ENCODE measurements around the gene DNAH2.
A peak's percentile ranks its signal among the peaks of the same experiment; 100 is the strongest.

The DNAH2 gene

DNA sequence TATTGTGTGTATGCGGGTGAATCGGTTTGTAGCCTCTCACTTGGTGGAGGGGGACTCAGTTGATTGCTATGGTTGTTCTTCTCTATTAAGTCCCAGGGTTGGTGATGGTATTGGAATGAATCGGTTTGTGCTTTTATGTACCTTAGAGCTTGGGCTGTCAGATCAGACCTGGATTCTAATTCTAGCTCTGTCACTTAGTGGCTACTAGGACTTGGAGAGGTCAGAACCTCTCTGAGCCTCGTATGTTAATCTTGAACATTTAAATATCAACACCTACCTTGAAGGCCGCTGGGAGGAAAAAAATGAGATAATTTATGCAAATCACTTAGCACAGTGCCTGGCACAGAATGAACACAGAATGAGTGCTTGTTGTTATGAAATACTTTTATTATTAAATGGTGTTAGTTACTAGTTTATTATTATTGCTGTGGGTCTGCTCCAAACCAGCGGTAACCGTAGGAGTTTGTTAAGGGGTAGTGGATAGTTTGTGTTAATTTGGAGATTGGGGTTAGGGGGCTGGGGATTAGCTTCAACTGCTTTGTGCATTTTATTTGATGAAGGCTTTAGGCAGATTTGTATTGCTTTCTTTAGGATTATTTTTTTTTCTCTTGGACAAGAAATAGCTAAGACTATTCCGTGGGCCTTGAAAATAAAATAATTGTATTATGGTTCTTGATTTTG is 120.0 kb downstream of the DNAH2 start:
- Histone ChIP-seq H3K4me3 (ENCODE audit: low read depth in 1 of 2, low read length in 1 of 2) (peak overlapping the region; percentile 93 to 98), H3K27ac (peak overlapping the region; percentile 97), H3K27me3 (no peaks in the 10 kb centered on the region), H3K9me3 (no peaks in the 10 kb centered on the region), H3K36me3 (peaks cover 35% of the 10 kb centered on the region), H3K4me1 (ENCODE audit: control insufficient read depth in 1 of 2, insufficient read depth in 1 of 2, low read depth in 1 of 2, low read length in 1 of 2) (peaks cover 59 to 60% of the 10 kb centered on the region in 2 experiments)
- TF ChIP-seq, protein P1, sequence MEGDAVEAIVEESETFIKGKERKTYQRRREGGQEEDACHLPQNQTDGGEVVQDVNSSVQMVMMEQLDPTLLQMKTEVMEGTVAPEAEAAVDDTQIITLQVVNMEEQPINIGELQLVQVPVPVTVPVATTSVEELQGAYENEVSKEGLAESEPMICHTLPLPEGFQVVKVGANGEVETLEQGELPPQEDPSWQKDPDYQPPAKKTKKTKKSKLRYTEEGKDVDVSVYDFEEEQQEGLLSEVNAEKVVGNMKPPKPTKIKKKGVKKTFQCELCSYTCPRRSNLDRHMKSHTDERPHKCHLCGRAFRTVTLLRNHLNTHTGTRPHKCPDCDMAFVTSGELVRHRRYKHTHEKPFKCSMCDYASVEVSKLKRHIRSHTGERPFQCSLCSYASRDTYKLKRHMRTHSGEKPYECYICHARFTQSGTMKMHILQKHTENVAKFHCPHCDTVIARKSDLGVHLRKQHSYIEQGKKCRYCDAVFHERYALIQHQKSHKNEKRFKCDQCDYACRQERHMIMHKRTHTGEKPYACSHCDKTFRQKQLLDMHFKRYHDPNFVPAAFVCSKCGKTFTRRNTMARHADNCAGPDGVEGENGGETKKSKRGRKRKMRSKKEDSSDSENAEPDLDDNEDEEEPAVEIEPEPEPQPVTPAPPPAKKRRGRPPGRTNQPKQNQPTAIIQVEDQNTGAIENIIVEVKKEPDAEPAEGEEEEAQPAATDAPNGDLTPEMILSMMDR (IDR thresholded peaks at IDR 0.05) = no peak

GRCh38 chr17:7838090-7839075 is 120.8 kb downstream of the DNAH2 start:
- Histone ChIP-seq H3K4me1 (ENCODE audit: control insufficient read depth in 1 of 2, insufficient read depth in 1 of 2, low read depth in 1 of 2, low read length in 1 of 2) (peaks cover 56% of the 10 kb centered on the region in 2 experiments), H3K9me3 (no peaks in the 10 kb centered on the region), H3K4me3 (ENCODE audit: low read depth in 1 of 2, low read length in 1 of 2) (peak overlapping the region; percentile 93 to 98), H3K36me3 (peaks cover 36% of the 10 kb centered on the region), H3K27me3 (no peaks in the 10 kb centered on the region), H3K27ac (peak overlapping the region; percentile 97)
- TF ChIP-seq, protein P1 (IDR thresholded peaks at IDR 0.05) = peak; percentile 59

- peak overlapping the region; percentile 97 for H3K27ac ChIP-seq
- peak overlapping the region; percentile 93 to 98 for H3K4me3 ChIP-seq (ENCODE audit: low read depth in 1 of 2, low read length in 1 of 2)
- peaks cover 55 to 56% of the 10 kb centered on the region in 2 experiments for H3K4me1 ChIP-seq (ENCODE audit: control insufficient read depth in 1 of 2, insufficient read depth in 1 of 2, low read depth in 1 of 2, low read length in 1 of 2)
These were observed 121.8 kb downstream of the DNAH2 start for GRCh38 chr17:7839190-7839875.

DNA sequence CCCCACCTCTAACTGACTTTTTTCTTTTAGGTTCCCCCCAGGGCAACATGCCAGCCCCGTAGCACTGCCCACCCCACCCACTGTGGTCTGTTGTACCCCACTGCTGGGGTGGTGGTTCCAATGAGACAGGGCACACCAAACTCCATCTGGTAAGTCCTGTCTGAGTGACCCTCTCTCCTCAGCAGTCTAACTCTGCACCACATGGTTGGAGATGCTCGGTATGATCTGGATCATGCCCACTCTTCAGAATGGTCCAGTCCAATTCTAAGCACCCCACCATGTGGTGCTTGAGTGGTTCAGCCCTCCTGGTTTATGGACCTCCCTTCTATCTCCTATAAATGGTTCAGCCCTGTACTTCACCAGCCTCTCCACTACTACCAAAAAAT is 122.3 kb downstream of the DNAH2 start:
- peaks cover 51% of the 10 kb centered on the region for H3K36me3 ChIP-seq
- H3K27ac ChIP-seq = peak overlapping the region; percentile 97
- no peaks in the 10 kb centered on the region for H3K9me3 ChIP-seq
- TF ChIP-seq, protein P1 (IDR thresholded peaks at IDR 0.05) = no peak
- no peaks in the 10 kb centered on the region for H3K27me3 ChIP-seq
- peak overlapping the region; percentile 93 to 98 for H3K4me3 ChIP-seq (ENCODE audit: low read depth in 1 of 2, low read length in 1 of 2)
- H3K4me1 ChIP-seq (ENCODE audit: control insufficient read depth in 1 of 2, insufficient read depth in 1 of 2, low read depth in 1 of 2, low read length in 1 of 2) = peaks cover 59 to 62% of the 10 kb centered on the region in 2 experiments

More at GRCh38 chr17:7839190-7839875, 121.8 kb downstream of the DNAH2 start:
- TF ChIP-seq, protein P1 (IDR thresholded peaks at IDR 0.05) = peak; percentile 27
- Histone ChIP-seq H3K36me3 (peaks cover 45% of the 10 kb centered on the region), H3K9me3 (no peaks in the 10 kb centered on the region), H3K27me3 (no peaks in the 10 kb centered on the region)

- Histone ChIP-seq H3K9me3 (no peaks in the 10 kb centered on the region), H3K27me3 (no peaks in the 10 kb centered on the region), H3K27ac (peak overlapping the region; percentile 97), H3K36me3 (peaks cover 56% of the 10 kb centered on the region), H3K4me3 (ENCODE audit: low read depth in 1 of 2, low read length in 1 of 2) (peak overlapping the region; percentile 93 to 98), H3K4me1 (ENCODE audit: control insufficient read depth in 1 of 2, insufficient read depth in 1 of 2, low read depth in 1 of 2, low read length in 1 of 2) (peaks cover 64 to 67% of the 10 kb centered on the region in 2 experiments)
- TF ChIP-seq, protein P1 (IDR thresholded peaks at IDR 0.05) = no peak
These were observed 122.9 kb downstream of the DNAH2 start for GRCh38 chr17:7840441-7840840.

Data from neutrophil (primary cell).